GM03348 (cell line): ENCODE results near the gene SLC30A1.
"Not testable (repeated sequence)": the region's sequence is repeated elsewhere in the genome, so short reads cannot be mapped to it uniquely, and the experiment has no call there.

ENCODE experiments used
- DNase-seq: peaks from one replicate; pipeline ENCODE4 v3.0.0; 2012; ENCODE audit warnings: low spot score

Gene SLC30A1, protein sequence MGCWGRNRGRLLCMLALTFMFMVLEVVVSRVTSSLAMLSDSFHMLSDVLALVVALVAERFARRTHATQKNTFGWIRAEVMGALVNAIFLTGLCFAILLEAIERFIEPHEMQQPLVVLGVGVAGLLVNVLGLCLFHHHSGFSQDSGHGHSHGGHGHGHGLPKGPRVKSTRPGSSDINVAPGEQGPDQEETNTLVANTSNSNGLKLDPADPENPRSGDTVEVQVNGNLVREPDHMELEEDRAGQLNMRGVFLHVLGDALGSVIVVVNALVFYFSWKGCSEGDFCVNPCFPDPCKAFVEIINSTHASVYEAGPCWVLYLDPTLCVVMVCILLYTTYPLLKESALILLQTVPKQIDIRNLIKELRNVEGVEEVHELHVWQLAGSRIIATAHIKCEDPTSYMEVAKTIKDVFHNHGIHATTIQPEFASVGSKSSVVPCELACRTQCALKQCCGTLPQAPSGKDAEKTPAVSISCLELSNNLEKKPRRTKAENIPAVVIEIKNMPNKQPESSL

DNA sequence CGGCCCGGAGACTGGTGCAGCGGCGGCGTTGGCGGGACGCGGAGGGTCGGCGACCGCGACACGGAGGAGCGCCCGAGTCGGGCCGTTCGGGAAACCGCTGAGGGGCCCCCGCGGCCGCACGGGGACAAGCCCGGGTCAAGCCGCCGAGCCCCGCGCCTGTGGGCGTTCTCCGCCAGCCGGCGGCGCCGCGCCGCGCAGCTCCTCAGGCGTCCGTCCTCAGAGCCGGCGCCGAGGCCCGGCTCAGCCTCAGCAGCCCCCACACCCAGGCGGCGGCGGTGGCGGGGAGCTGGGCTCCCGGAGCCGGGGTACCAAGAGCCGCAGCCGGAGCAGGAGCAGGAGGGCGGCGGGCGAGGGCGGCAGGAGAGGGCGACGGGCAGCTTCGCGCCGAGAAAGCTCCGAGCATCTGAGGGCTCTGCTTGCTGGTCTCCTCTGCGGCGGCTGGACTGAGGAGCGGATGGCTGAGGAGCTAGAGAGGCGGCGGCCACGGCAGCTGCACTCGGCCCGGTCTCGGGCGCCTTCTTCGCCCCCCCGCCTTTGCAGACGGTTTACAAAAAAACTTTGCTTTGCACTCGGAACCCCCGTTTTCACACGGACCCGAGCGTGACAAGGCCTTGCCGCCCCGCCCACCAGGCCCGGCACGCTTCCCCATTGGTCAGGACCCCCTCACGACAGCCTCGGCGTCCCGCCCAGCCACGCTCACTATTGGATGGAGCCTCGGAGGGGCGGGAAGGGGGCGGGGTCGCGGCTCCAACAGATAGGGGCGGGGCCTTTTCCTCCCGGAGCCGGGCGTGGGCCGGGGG lies at the start of gene SLC30A1:
Gene SLC30A1 (minus strand): TSS at position 522 of the 800 bp plus-strand sequence. CDS start 549 bp downstream, outside the sequence.
- DNase-seq = peak; percentile 100

DNA sequence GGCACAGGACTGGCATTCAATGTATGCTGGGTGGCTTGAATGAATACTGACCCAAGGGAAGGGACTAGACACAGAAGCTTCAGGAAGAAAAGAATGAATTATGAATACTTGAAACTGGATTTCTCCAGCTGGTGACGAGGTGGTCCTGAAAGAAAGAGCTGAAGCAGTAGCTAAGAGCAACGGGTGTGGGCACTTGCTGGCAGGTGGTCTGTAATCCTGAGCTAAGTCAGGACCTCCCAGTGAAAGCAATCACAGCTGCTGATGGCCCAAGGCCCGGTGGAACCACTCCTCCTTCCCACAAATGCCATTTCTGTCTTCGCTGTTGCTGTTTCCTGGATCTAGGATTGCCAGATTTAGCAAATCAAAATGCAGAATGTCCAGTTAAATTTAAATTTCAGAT lies 49.5 kb upstream of the SLC30A1 start:
- no peak for DNase-seq

DNA sequence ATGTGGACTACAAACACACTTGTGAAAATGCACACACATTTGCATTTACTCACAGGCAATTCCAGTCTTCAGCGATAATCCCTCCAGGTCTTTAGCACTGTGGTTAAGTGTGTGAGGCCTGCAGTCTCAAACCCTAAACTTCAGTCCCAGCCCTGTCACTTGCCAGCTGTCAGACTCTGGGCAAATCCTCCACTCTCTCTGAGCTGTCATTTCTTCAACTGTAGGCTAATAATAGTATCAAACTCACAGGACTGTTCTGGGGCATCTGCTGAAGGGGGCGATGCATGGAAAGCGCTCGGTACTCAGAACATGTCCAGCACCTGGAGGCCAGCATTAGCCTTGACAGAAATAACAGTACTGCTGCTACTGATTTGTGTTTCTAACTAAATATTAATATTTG lies 48.3 kb upstream of the SLC30A1 start:
- no peak for DNase-seq

DNA sequence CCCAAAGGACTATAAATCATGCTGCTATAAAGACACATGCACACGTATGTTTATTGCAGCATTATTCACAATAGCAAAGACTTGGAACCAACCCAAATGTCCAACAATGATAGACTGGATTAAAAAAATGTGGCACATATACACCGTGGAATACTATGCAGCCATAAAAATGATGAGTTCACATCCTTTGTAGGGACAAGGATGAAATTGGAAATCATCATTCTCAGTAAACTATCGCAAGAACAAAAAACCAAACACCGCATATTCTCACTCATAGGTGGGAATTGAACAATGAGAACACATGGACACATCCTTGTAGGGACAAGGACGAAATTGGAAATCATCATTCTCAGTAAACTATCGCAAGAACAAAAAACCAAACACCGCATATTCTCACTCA lies 46.9 kb upstream of the SLC30A1 start:
- DNase-seq = not testable (repeated sequence)

DNA sequence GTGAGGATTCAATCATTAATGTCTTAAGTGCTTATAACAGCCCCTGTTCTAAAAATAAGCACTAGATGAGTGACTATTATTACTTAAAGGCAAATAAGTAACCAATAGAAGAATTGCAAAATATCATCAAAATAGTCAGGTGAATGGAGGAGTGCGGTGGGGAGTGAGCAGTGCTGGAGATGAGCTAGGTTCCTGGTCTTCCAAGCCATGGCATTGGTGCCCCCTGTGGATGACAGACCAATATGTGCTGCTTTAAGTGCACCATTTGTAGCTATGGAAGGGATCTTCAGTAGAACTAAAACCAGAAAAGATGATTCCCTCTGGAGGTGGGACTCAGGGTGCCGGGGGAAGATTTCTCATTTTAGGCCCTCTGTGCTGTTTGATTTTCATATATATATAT lies 46.1 kb upstream of the SLC30A1 start:
- DNase-seq = peak; percentile 52

DNA sequence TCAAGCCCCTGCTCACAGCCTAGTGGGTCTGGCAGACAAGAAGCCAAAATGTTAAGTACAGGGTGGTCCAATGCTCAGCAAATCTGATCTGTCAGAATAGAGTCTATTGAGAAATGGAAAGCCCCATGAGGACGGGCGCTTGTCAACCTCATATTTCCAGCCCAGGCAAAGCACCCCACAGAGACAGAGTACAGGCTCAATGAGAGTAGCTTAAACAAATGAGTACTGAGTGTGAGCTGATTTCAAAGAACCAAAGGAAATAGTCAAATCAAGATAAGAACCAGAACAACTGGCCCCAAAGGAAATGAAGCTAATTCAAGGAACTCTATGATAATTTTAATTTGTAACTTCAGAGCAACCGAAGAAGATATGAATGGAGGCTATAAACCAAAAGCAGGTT lies 44.6 kb upstream of the SLC30A1 start:
- DNase-seq = no peak

DNA sequence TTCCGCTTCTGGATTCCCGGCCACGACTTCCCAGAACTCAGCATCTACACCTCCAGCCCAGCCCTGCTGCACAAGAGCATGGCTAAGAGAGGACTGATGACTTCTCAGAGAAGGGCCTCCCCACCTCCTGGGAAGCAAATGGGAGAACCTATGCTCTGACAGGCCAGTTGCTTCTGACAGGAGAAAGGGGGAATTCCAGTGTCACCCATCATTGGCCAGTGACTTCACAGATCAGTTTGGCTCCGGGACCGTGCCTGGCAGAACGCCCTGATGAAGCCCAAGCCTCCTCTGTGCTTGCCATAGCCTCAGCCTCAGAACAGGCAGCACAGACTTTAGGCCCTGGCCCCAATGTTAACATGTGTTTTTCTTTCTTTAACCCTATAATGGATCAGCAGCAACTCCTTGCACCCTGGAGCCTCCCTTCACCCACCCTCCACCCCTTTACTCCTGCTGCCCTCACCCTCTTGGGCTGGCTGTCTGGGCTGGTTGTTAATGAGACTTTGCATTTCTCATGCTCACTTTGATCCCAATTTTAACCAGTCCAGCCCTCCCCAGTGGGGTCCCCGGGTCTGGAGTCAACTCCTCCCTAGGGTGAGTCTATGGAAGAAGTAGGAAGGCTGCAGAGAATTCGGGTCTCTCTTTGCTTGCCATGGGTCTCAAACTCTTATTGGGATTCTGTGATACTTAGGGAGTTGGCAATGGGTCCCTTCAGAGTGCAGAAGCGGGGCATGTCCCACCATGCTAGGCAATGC lies 42.7 kb upstream of the SLC30A1 start:
- DNase-seq = no peak

DNA sequence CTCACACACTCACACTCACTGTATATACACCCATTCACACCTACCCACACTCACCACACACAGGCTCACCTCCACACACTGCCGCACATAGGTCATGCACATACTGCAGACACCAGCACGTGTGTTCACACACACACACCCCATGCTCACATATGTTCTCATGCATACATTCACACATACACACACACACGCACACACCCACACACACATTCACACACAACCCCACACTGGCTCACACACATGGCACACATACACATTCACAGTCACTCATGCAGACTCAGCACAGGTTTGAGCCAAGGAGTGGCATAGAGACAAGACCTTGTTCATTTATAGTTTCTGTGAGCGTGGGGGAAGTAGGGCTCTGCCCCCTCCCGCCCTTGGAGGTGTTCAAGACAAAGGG lies 41.1 kb upstream of the SLC30A1 start:
- no peak for DNase-seq

DNA sequence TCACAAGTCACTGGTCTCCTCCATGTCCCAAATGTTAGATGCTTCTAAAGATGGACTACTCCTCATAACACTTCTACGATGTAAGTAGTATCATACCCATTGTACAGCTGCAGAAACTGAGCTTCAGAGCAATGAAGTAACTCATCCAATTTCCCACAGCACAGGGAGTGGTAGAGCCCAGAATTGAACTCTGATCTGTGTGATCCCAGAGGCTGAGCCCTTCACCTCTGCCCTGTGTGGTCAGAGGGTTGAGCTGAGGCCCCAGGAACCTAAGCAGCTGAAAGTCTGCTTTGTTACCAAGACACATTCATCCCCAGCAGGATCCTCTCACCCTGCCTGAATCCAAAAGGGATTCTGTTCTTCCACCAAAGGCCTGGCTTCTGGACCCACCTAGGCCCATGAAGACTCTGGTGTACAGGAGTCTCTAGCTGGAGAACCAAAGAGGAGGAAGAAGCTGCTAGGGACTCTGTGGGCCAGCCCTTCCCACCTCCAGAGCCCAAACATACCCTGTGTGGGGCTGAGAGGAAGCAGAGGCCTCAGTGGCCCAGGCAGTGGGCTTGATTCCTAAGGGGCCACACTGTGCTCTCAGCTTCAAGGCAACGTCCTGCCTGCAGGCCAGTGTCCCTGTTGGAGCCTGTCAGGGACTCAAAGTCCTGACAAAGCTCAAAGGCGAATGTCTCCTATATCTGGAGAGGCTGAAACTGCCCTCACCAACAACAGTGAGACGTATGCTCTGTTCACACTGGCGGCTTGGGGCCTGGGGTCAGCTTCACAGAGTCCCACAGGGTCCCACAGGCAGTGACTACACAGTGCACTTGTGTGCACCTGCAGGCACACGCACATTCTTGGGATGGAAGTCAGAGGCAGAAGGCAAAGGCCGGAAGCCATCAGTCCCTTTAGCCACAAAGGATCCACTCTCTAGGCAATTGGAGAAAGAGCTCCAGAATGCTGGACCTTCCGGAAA lies 40.4 kb upstream of the SLC30A1 start:
- DNase-seq = no peak

DNA sequence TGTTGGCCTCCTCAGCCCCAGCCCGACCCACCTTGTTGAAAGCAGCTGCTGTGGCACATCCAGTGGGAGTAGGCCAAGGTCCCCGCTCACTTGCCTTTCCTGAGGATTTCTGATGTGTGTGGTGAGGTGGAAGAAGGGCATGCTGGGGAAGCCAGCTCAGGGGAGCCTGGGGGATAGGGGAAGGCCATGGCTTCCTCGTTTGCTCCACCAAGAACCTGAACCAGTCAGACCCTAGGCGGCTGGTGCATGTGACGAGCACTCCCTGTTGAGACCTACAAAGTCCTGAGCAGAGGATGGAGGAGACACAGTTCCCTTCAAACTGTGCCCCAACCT lies 38.0 kb upstream of the SLC30A1 start:
- DNase-seq = no peak

DNA sequence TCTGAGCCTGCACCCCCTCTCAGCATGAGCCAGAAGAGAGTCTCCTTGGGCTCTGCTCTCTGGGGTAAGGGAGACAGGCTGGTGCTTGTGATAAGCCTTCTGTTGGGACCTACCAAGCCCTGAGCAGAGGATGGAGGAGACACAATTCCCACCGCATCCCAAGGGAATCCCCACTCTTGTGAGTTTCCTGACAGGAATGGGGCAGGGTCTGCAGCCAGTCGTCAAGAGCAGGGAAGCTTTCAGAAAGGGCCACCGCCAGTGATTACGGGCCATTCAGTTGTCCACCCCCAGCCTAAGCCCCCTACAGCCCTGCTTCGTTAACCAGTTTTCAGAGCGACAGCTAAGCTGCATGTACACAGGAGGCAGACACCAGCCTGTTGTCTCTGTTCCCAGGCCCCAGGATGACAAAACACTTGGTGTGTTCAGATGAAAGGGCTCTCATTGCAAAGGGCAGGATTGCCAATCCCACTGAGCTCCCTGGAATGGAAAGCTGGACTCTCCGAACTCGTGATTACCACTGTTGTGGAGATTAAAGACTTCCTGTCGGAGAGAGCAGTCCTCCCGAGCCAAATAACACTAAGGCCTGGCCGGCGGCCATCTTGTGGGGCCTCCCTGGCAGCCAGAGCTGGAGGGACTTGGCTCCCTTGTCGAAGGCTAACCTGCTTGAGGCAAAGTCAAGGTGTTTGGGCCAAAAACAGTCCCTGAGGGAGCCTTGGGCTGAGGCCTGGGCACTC lies 37.4 kb upstream of the SLC30A1 start:
- DNase-seq = no peak

DNA sequence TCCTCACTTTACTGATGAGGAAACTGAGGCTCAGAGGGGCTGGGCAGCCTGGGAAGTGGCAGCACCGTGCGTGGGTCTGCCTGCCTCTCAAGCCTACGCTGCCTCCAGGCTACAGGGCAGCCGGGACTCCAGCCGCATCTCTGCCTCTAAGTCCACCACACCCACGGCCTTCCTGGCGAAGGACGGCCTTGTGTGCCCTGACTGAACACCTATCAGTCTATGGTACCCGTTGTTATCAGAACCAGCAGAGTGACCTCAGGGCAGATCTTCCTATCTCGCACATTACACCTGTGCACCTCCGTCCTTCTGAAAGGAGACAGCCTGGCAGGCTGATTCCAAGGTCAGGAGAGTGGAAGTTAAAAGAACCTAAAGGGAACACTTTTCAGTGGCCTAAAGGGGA lies 35.7 kb upstream of the SLC30A1 start:
- no peak for DNase-seq

DNA sequence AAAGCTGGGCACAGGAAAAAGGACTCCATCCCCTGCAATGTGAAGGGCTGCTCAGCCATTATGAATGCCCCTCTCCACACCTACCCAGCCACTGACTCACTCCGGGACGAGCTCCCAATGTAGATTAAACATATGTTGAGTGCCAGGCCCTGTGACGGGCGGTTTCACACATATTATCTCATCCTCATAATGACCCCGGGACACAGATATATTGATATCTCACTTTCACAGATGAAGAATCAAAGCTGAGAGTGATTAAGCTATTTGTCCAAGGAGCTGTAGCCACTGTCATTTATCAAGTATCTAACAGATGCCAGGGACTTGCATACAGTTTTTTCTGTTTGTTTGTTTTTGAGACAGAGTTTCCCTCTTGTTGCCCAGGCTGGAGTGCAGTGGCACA lies 35.0 kb upstream of the SLC30A1 start:
- DNase-seq = no peak

DNA sequence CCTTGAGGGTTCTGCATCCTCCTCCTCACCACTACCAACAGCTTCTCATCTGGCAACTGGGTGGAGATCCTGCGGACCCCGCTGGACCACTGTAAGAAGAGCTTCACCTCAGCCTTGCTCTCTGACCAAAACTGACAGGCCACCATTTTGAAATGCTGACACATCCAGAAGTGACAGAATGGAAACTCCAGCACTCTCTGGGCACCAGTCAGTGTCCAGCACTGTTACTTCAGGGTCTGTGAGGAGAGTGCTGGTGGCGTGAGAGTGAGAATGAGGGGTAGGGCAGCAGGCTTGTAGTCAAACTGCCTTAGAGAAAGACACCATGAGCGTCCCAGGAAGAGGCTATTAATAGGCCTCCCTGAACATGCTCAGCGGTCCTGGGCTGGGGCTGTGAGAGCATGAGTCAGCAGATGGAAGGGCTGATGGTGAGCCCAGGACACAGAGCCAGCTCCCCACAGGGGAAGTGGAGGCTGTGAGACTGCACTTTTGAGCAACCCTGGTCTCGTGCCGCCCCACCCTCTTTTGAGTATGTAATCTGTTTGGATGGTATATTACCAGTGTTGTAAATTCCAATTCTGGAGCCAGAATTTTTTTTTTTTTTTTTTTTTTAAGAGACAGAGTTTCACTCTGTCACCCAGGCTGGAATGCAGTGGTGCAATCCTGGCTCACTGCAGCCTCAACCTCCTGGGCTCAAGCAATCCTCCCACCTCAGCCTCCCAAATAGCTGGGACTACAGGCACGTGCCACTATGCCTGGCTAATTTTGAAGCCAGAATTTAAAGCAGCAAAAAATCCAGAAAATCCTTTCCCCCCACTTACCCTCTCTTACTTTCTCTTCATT lies 34.4 kb upstream of the SLC30A1 start:
- DNase-seq = peak; percentile 92

DNA sequence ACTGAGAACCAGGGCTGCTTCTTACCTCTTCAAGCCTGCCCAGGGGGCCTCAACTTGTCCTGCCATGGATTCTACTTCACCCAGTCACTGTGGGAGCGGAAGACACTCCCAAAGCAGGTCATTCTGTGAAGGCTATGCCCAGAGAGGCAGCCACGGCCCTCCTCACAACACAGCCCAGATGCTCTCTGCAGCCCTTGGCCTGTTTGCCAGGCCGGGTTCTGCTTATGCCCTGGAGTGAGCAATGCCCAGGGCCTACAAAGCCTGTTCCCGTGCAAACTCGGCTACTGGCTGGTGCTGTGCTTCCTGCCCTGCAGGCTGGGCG lies 33.8 kb upstream of the SLC30A1 start:
- DNase-seq = no peak

DNA sequence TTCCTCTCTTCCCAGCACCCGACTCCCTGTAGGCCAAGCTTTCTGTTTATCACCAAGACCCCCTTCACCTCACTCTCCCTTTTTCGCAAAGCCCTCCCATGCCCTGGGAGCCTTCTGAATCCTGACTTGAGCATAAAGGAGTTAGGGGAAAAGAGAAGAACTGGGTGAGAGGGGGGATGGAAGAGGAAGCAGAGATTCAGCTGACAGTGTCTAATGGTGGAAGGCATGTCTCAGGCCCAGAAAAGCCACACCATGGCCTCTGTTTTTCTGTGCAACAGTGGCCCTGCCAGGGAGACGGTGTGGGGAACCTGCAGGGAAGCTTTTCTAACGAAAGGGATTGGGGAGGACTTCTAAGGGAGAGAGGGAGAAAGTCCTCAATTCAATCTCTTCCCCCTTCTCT lies 32.9 kb upstream of the SLC30A1 start:
- DNase-seq = no peak

DNA sequence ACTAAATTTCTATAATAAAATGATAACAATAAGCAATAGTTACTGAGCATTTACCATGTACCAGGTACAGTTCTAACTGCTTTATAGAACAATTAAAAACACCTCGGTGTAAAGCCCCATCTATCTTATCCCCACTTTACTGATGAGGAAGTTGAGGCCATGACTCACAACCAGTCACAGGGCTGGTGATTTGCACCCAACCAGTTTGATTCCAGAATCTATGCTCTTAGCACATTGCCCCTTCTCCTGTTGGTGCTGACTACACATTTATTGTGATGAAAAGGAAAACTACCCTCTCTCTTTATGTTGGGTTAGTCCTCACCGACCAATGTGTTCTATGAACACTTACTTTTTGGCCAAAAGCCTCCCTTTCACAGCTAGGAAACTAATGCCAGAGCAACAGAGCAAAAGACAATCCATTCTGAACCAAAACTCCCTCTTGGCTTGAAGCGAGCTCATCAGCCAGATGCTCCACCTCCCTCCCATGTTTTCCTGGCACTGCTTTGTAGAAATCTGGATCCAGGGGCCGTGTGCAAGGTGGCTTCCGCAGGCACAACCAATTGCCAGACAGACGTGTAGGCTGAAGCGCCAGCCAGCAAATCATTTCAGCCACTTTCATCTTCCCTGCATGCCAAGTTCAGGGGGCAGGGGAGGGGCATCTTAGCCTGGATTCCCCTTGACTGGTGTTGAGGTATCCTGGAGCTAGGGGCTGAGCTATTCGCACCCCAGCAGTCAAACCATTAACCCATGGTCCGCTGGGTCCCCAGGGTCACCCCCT lies 32.0 kb upstream of the SLC30A1 start:
- DNase-seq = peak; percentile 76

DNA sequence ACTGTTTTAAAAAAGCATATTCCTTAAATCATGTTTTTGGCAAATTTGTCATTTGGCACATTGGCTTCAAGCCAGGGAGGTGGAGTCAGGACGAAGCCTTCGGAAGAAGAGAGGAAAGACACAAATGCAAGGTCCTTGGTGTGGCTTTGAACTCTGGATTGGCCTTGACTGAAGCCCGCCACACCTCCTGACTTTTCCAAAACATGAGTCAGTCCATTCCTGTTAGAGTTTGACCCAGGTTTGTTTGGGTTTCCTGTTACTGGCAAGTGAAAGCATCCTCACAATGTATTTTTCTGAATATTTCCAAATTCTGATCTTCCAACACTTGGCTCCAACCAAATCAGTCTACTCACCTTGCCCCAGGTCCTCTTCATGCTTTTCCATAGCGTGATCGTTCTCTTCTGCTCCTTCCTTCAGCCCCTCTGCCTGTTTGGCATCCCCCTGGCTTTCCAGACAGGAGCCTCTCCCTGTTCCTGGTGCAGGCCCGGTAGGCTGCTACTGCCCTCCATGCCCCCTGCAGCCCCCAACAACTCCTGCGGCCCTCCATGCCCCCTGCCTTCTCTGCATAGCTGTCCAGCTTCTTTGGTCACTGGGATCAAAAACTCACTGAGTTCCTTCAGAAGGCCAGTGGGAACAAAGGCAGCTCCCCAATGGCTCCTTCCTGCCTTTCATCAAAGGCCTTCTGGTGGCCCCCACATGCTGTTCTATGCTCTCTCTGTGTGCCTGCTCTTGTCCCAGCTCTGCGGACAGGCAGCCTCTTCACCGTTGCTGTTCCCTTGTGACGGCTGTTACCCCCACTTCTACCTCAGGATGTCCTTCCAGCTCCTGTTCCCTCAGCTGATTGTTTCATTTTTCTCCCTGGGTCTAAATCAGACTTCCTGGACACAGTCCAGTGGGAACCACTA lies 30.4 kb upstream of the SLC30A1 start:
- DNase-seq = no peak
